Astrocyte (in vitro differentiated cells and primary cell): ENCODE measurements around the gene PTOV1. TPM values are rescaled to one million over a fixed set of nuclear protein-coding genes. Genes with fewer than 3 reads are reported as not detected.

Source experiments
- DNase-seq: peaks from one replicate; pipeline ENCODE4 v3.0.0-alpha.2; 2010; ENCODE audit warnings: low read depth
- FAIRE-seq: peaks from 2 replicates; lab custom pipeline; 2011; peaks lifted over from hg19 to GRCh38; lab: Jason Lieb, UNC
- H2AFZ ChIP-seq: 2 replicates; pipeline ENCODE4 v1.6.0; 2012; ENCODE audit warnings: low read depth, low read length, inconsistent platforms
- H3K27ac ChIP-seq: 2 replicates; pipeline ENCODE4 v1.5.1; 2011; ENCODE audit warnings: low read depth, low read length, inconsistent platforms
- H3K27me3 ChIP-seq: 2 replicates; pipeline ENCODE4 v1.6.0; 2011; ENCODE audit warnings: low read length, inconsistent platforms; ENCODE audit not compliant: insufficient read depth
- H3K36me3 ChIP-seq: 2 replicates; pipeline ENCODE4 v1.5.1; 2011; ENCODE audit warnings: low read length, inconsistent platforms; ENCODE audit not compliant: insufficient read depth
- H3K4me1 ChIP-seq: 2 replicates; pipeline ENCODE4 v1.5.1; 2011; ENCODE audit warnings: low read length, inconsistent platforms; ENCODE audit not compliant: insufficient read depth
- H3K4me2 ChIP-seq: 2 replicates; pipeline ENCODE4 v1.6.0; 2012; ENCODE audit warnings: low read length, inconsistent platforms
- H3K4me3 ChIP-seq: 2 replicates; pipeline ENCODE4 v1.5.1; 2011; ENCODE audit warnings: low read depth, mild to moderate bottlenecking, low read length, inconsistent platforms; ENCODE audit not compliant: insufficient read depth
- H3K79me2 ChIP-seq: 2 replicates; pipeline ENCODE4 v1.6.0; 2012; ENCODE audit warnings: mild to moderate bottlenecking, low read length, inconsistent platforms; ENCODE audit not compliant: insufficient read depth
- H3K9ac ChIP-seq: 2 replicates; pipeline ENCODE4 v1.6.0; 2012; ENCODE audit warnings: mild to moderate bottlenecking, low read length, inconsistent platforms
- H3K9me3 ChIP-seq: 2 replicates; pipeline ENCODE4 v1.5.1; 2012; ENCODE audit warnings: low read depth, mild to moderate bottlenecking, low read length, inconsistent platforms; ENCODE audit not compliant: insufficient read depth
- H4K20me1 ChIP-seq: 2 replicates; pipeline ENCODE4 v1.6.0; 2012; ENCODE audit warnings: low read length, inconsistent platforms; ENCODE audit not compliant: insufficient read depth
- H3K27ac Mint-ChIP-seq: one replicate; pipeline ENCODE4 v1.8.0; 2021; ENCODE audit warnings: mild to moderate bottlenecking, mixed read lengths; ENCODE audit not compliant: unreplicated experiment
- H3K27me3 Mint-ChIP-seq: one replicate; pipeline ENCODE4 v1.8.0; 2021; ENCODE audit warnings: low read depth, mixed read lengths; ENCODE audit not compliant: unreplicated experiment
- H3K36me3 Mint-ChIP-seq: one replicate; pipeline ENCODE4 v1.8.0; 2021; ENCODE audit warnings: low read depth, mixed read lengths; ENCODE audit not compliant: unreplicated experiment
- H3K4me1 Mint-ChIP-seq: one replicate; pipeline ENCODE4 v1.8.0; 2021; ENCODE audit warnings: low read depth, mixed read lengths; ENCODE audit not compliant: unreplicated experiment
- H3K4me3 Mint-ChIP-seq: one replicate; pipeline ENCODE4 v1.8.0; 2021; ENCODE audit warnings: mild to moderate bottlenecking, moderate library complexity, mixed read lengths; ENCODE audit not compliant: unreplicated experiment
- H3K9me3 Mint-ChIP-seq: one replicate; pipeline ENCODE4 v1.8.0; 2021; ENCODE audit warnings: mild to moderate bottlenecking, mixed read lengths; ENCODE audit not compliant: unreplicated experiment
- CTCF ChIP-seq: IDR thresholded peaks from 2 replicates; pipeline ENCODE4 v1.5.1; 2011; ENCODE audit warnings: low read depth, mild to moderate bottlenecking, inconsistent platforms, low read length, moderate library complexity; ENCODE audit not compliant: insufficient read depth
- EZH2 ChIP-seq: IDR thresholded peaks from 2 replicates; pipeline ENCODE4 v1.6.1; 2012; ENCODE audit warnings: mild to moderate bottlenecking, low read length, inconsistent platforms; ENCODE audit not compliant: insufficient read depth
- total RNA-seq: library from RNA; stranded (reverse); gene quantifications from 2 replicates; pipeline ENCODE4 v1.2.1, GENCODE V29; 2021

Gene PTOV1
- total RNA-seq, 1 donor from 2014 or later, result 162 TPM

- Histone ChIP-seq H2AFZ (no peak overlapping the region), H3K4me3 (no peak overlapping the region), H4K20me1 (peaks cover 41% of the 10 kb centered on the region), H3K9ac (no peak overlapping the region), H3K27me3 (no peaks in the 10 kb centered on the region), H3K79me2 (peaks cover 50% of the 10 kb centered on the region), H3K9me3 (no peaks in the 10 kb centered on the region), H3K4me1 (peaks cover 44% of the 10 kb centered on the region), H3K4me2 (no peak overlapping the region), H3K27ac (no peak overlapping the region), H3K36me3 (peaks cover 16% of the 10 kb centered on the region)
- FAIRE-seq (no peak), DNase-seq (no peak)
- Mint-ChIP-seq H3K4me1 (peaks cover 12% of the 10 kb centered on the region), H3K27ac (no peak overlapping the region), H3K27me3 (no peaks in the 10 kb centered on the region), H3K9me3 (no peaks in the 10 kb centered on the region), H3K36me3 (peaks cover 15% of the 10 kb centered on the region), H3K4me3 (no peak overlapping the region)
- TF ChIP-seq EZH2, result no peak
- no peak for TF ChIP-seq CTCF
These were observed 13.0 kb downstream of the PTOV1 start for GRCh38 chr19:49863935-49864320.

GRCh38 chr19:49864890-49865289 is 13.9 kb downstream of the PTOV1 start:
- Mint-ChIP-seq H3K9me3 (no peaks in the 10 kb centered on the region), H3K27ac (no peak overlapping the region), H3K36me3 (peaks cover 15% of the 10 kb centered on the region), H3K4me3 (no peak overlapping the region), H3K27me3 (no peaks in the 10 kb centered on the region), H3K4me1 (peaks cover 7% of the 10 kb centered on the region)
- peaks cover 33% of the 10 kb centered on the region for H4K20me1 ChIP-seq
- H3K79me2 ChIP-seq, result peaks cover 50% of the 10 kb centered on the region
- H3K9ac ChIP-seq, result no peak overlapping the region
- H3K36me3 ChIP-seq, result peaks cover 16% of the 10 kb centered on the region
- no peaks in the 10 kb centered on the region for H3K27me3 ChIP-seq
- H3K9me3 ChIP-seq, result no peaks in the 10 kb centered on the region
- TF ChIP-seq CTCF, result no peak
- TF ChIP-seq EZH2, result no peak
- H3K4me2 ChIP-seq, result peak overlapping the region; percentile 88
- no peak overlapping the region for H3K4me3 ChIP-seq
- no peak overlapping the region for H3K27ac ChIP-seq
- H2AFZ ChIP-seq, result no peak overlapping the region
- H3K4me1 ChIP-seq, result peaks cover 37% of the 10 kb centered on the region
- no peak for FAIRE-seq
- no peak for DNase-seq

- H3K4me2 ChIP-seq, result peak within 1 kb of the TSS; percentile 88
- Mint-ChIP-seq H3K4me1 (peaks cover 9% of the 10 kb centered on the region), H3K36me3 (peaks cover 23% of the 10 kb centered on the region), H3K4me3 (no peak within 1 kb of the TSS), H3K27ac (peak within 1 kb of the TSS; percentile 95), H3K9me3 (no peaks in the 10 kb centered on the region), H3K27me3 (no peaks in the 10 kb centered on the region)
- H4K20me1 ChIP-seq, result peaks cover 24% of the 10 kb centered on the region
- no peak for TF ChIP-seq EZH2
- no peak for TF ChIP-seq CTCF
- H3K36me3 ChIP-seq, result peaks cover 20% of the 10 kb centered on the region
- H2AFZ ChIP-seq, result peak within 1 kb of the TSS; percentile 82
- peaks cover 36% of the 10 kb centered on the region for H3K4me1 ChIP-seq
- H3K79me2 ChIP-seq, result peaks cover 64% of the 10 kb centered on the region
- H3K9me3 ChIP-seq, result no peaks in the 10 kb centered on the region
- peak; percentile 80 for DNase-seq
- peak within 1 kb of the TSS; percentile 83 for H3K9ac ChIP-seq
- H3K4me3 ChIP-seq, result peak within 1 kb of the TSS; percentile 79
- FAIRE-seq, result no peak
- no peaks in the 10 kb centered on the region for H3K27me3 ChIP-seq
- peak within 1 kb of the TSS; percentile 78 for H3K27ac ChIP-seq
These were observed 16.2 kb downstream of the PTOV1 start, which contains the start of gene PNKP for GRCh38 chr19:49866933-49867782. Gene PNKP, minus strand, starts transcription at chr19:49867576. Its CDS starts 372 bp downstream, at chr19:49867204.
